Right lung (tissue), 5 donors: ENCODE results near the gene DIP2C. TPM values are rescaled to one million over a fixed set of nuclear protein-coding genes. Genes with fewer than 3 reads are reported as not detected.
"Not testable (repeated sequence)": the region's sequence is repeated elsewhere in the genome, so short reads cannot be mapped to it uniquely, and the experiment has no call there.

Experiments
- DNase-seq, 2 donors: peaks; one replicate each; pipeline ENCODE4 v3.0.0-alpha.2; 2013
- polyA plus RNA-seq, 5 donors: library from polyadenylated mRNA; unstranded; fragments of 120-200 nt; gene quantifications; one replicate each; pipeline versions ENCODE4 v1.2.1 to v1.2.3, GENCODE V29; 2013; ENCODE audit warnings: inconsistent platforms in 1 of 5, low replicate concordance in 1 of 5; ENCODE audit not compliant: insufficient read length in 5 of 5, insufficient read depth in 1 of 5

Gene DIP2C
- polyA plus RNA-seq, 5 donors: 15.8 to 20.3 (median 17.9) TPM

DNA sequence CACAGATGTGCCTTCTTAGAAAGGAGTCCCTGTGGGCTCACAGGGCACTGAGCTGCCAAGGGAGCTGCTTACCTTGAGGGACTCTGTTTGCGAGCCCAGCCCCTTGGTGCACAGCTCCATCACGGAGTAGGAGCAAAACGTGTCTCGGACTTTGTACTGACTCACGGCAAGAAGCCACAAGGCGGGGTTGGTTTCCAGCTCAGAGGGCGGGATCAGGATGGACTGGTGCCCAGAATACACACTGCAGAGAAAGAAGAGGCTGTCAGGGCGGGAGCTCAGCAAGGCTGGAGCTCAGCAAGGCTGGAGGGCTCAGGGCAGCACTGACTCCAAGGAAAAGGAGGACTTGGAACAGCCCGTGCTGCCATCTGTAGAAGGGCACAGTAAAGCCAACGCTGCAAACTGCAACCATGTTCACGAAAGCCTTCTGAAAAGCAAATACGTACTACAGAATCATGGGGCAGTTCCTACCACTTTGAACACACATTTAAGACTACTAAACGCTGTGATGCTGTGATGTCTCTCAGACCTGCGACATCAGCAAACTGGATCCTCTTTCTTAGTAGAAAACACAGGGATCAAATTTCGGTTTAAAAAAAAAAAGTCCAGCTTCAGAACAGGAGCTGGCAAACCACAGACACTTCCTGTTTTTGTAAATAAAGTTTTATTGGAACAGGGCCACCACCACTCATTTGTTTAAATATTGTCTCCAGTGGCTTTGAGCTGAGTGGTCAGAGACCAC, 359.9 kb downstream of the DIP2C start:
- DNase-seq: peak; percentile 82 to 88

DNA sequence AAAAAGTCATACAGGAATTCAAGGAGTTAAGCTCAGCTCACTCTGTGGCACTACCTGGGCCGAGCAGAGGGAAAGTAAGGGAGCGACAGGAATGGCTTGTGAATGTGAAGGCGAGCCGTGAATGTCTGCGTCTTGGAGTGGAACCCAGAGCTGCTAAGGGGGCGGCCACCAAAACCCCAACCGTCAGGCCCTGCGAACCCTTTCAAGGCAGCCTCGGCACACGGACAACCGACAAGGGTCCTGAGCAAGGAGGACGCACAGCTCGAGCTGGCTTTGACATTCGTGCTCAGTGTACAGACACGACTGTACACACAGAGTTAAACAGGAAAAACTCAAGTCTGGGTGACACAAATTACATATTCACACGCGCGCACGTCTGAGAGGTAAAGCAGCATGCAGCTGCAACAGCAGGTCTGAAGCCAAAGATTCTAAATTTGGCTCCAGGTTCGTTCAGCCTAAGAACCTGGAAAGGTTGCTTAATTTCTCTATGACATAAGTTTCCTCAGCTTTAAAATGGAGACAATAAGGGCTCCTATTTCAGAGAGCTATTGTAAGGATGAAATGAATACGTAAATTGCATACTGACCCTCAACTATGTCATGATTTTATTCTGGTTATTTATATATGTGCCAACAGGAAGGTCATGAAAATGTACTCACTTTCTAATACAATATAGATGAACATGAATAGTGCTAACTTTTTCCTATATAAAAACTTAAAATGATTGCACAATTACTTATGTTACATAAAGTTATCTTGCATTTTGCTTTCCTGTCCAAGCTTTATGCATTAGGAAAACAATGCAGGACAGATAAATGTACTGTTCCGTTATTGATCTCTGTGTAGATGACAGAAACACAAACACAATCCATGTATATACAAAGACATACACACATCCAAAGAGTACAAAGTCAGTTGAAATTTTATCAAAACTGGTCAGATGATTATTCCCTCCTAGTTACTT, 361.3 kb downstream of the DIP2C start:
- DNase-seq: no peak

DNA sequence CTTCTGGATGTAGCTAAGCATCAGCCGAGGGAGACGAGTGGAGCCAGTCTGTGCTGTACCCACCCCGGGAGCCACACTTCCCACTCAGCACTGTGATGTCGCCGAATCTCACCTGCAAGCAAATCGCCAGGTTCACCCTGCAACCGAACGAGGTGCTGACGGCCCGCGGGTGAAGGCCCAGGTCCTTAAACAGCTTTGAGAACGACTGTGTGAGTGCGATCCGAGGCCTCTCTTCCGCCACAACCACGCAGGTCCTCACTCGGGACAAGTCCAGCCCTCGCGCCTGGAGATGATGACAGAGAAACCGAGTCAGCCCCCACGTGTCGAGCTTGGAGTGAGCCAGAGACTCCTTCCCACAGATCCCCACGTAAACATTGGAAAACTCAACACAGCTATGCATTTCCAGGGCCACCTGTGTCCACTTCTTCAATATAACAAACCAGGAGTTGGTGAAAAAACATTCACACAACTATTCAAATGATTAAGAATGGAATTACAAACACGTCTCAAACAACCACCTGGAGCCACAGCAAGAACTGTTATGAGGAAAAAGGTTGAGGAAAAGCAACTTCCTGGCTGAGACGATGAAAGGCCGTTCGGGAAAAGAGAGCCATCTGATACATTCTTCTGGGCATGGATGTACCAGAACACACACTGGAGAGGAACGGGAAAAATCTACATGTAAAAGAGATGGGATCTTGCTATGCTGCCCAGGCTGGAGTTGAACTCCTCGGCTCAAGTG, 362.4 kb downstream of the DIP2C start:
- DNase-seq: no peak

DNA sequence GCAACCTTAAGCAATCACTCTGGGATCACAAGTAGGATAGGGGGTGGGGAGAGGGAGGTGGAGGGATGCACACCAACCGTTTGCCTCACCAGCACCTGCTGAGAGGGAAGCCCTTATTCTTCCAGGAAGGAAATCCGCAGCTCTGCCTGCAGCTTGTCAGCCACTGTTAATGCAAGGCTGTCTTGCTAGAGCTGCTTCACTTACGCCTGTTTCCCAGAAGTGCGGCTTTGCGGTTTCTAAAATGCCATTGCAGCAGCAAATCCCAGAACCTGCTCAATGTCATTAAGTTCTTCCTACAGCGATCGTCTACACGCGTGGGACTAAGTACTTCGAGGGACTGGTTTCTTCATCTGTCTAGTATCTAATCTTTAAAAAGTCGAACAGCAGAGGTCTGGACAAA, 363.1 kb downstream of the DIP2C start:
- DNase-seq: no peak

DNA sequence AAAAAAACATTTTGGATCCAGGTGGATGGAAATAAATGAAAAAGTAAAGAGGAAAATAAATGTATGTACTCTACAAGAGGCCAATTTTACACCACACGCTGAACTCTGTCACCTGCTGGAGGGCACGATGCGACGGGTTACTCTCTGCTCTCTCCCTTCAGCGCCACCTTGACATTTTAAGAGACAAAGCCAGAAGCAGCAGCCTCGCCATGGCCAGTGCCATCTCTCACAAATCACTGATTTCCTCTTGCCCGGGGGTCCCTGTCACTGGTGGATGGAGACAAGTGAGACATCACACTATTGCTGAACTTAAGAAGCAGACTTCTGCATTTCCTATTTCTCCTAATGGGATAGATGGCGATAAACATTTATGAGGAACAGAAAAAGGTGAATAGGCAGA, 364.2 kb downstream of the DIP2C start:
- DNase-seq: no peak

DNA sequence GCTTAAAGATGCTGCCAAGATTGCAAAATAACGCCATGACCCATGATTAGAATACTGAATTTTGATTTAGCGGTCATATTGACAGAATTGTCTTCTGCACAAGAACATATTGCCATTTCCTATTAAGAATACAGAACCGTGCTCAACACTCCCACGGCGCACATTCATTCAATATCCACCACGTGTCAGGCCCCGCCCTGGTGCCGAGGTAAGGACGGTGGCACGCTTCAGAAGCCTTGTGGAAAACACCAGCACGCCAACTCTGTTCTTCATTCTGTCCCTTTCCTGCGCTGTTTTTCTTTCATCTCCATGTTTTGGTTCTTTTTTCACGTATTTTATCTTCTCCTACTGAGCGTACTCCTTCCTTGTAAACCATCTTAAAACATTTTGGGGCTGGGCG, 364.9 kb downstream of the DIP2C start:
- no peak for DNase-seq

DNA sequence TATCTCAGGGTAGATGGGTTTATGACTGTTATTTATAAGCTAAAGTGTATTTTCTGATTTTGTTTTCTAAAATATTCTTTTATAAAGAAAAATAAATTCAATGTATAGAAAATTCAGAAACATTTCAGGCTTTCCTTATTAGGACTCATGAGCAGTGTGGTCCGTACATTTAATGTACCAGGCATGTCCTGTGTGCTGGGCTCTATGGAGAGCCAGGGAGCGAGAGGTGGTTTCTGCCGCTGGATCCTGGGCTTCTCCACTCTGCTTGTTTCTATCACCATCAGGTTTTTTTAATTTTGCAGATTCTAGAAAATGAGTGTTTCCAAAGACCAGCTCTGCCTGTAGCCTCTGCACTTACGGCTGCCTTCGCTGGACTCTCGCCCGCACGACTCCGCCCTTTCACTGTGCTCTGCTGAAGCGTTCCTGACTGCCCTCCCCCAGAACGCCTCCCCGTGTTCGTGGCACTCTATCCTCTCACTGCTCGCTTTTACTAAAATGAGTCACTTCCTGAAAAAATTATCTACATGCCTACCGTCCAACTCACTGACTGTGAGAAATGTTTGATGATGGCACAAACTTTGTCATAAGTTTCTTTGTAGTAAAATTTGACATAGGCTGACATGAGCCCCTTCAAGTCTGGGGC, 365.7 kb downstream of the DIP2C start:
- DNase-seq: peak; percentile 63 to 65

DNA sequence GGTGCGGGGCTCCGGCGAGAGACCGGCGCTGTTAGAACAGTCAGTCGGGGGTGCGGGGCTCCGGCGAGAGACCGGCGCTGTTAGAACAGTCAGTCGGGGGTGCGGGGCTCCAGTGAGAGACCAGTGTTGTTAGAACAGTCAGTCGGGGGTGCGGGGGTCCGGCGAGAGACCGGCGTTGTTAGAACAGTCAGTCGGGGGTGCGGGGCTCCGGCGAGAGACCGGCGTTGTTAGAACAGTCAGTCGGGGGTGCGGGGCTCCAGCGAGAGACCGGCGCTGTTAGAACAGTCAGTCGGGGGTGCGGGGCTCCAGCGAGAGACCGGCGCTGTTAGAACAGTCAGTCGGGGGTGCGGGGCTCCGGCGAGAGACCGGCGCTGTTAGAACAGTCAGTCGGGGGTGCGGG, 366.4 kb downstream of the DIP2C start:
- DNase-seq: not testable (repeated sequence)

DNA sequence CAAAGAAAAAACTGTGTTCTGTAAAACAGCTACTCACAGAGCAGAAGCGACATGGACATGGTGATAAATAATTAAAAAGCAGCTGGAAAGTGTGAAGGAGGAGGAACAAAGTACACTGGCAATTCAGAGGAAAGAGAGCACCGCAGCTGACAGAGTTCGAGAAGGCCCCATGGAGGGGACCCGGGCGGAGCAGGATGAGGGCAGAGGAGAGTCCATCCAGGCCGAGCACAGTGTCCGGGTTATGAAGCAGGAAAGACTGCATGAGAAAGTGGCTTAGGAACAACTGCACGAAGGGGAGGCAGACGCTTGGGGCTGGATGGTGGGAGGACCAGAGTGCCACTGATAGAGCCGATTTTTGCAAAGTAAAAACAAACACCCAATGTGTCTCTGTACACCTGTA, 368.7 kb downstream of the DIP2C start:
- DNase-seq: no peak

DNA sequence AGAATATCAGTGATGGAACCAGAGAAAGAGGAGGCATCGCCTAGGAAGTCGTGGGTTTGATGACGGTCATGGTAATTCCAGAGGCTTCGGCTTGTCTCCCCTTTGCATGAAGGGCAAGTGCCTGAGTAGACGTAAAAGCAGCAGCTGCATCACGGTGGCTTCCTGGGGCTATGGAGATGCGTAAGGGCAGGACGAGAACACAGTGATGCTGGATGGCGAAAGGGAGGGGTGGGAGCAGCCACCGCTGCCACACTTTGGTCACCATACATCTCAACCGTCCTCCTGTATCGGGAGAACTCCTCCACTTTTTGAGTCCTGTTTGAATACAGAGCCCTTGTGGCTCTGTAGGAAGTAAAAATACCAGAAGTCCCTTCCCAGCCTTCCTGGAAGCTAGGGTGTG, 371.5 kb downstream of the DIP2C start:
- DNase-seq: no peak

DNA sequence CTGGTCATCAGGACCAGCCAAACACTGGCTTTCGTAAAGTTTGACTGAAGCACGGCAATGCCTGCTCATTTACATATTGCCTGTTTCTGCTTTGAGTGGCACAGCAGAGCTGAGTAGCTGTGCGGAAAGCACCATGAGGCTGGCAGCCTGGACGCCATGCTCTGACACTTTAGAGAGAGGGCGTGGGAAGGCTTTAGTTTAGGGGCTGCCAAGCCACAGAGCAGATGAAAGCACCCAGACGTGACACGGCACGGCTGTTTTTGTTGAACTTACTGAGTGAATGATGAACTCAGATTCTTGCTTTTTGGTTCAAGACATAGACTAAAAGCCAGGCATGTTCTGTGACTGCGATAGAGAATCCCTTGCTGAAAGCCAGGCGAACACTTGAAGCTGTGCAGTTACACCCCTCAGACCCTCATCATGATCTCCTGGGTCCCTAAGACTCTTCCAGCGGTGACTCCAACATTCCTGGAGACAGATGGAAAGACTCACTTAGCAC, 372.1 kb downstream of the DIP2C start:
- peak; percentile 86 to 89 for DNase-seq

DNA sequence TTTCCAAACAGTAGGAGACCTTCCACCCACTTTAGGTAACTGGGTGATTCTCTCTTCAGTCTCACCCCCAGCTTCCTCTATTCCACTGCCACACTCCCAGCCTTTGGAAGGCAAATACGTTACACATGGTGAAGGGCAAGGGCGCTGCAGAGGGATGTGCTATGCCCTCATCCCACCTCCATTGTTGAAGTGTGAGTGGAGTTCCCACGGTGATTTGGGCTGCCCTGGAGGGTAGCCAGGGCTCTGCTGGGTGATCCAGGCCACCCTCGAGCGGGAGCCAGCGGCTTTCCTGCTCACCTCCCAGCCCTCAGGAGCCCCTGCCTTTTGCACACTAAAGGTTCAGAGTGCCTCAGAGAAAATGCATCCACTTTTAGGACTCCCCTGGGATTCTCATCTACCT, 373.1 kb downstream of the DIP2C start:
- no peak for DNase-seq

DNA sequence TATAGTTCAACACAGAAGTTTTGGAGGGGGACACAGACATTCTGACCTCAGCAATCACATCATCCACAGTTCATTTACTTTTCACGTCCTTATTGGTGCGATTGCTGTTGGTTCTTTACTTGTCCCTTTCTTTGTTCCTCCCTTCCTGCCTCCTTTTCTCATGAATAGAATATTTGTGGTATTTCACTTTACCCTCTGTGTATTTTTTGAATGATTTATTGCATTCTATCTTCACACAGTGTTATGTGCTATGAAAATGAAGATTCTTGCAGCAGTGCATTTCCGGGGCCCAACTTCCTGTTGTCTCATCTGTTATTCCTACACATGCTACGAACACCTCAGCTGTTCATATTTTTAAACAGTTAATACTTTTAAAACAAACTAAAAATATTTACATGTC, 374.6 kb downstream of the DIP2C start:
- no peak for DNase-seq

DNA sequence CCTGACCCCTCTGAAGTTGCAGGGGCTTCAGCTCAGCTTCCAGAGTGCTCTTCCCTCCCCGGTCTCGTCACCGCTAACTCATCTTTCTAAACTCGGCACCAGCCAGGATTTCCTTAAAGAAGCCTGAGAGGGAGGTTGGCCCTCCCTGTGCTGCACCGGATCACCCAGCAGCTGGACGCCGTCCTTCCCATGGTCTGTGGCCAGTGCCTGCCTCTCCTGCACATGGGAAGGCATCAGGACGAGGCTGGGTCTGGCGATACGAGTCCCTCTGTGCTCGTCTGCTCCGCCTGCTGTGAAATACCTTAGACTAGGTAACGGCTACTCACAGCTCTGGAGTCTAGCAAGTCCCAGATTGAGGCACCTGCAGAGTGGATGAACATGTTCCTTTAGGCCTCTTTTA, 375.1 kb downstream of the DIP2C start:
- DNase-seq: no peak

DNA sequence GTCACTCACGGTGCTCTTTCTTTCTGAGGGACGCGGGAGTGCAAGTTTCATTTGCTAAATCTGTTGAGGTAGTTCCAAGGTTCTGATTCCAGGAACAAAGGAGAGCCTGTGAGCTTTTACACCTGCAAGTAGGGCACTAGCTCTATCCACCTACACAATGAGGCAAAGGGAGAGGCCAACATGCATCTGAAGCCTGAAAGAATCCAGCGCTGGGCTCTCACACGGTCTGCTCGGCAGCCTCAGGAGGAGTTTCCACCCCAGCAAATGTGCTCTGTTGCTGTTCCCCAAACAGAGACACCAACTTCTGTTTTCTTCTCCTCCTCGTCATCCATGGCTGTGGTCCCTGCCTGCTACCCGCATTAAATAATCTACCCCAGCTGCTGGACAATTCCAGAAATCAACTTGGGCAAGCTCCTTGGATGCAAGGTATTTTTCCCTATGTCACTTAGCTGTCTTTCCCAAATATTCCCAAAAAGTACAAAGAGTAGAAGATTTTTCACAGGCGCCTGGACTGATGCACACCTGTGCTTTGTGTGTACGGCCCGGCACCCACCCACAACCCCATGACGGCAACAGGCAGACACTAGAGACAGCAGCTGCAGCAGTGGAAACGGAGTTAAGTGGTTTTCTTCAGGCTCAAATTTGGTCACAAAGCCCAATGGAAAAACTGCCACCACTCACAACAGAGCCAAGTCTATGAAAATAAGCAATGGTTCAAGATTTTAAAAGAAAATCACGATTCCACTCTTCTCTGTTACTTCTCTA, 377.4 kb downstream of the DIP2C start:
- DNase-seq: no peak

DNA sequence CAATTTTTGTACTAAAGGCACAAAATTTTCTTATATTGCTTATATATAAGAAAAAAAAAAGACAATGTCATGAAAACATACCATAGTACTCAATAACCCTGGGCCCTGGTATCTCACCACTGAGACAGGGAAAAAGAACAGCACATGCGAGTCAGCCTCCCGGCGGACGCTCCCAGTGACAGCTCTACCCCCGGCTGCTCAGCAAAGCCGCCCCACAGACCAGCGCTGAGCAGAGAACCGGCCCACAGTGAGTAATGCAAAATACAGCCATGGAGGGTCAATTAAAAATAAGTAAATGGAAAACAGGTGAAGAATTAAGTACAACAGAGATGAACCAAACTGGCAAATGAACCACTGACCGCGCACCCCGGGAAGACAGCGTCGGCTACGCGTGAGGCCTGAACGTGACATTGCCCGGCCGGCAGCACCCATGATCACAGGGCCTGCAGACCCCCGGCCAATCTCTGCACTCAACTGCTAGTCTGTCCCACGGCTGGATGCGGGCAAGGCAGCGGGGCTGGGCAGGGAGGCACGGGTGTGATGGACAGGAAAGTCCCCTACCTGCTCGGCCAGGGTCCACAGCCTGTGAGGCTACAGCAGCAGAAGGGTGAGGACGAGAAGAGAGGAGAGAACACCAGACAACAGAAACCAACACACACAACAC, 378.4 kb downstream of the DIP2C start:
- no peak for DNase-seq

DNA sequence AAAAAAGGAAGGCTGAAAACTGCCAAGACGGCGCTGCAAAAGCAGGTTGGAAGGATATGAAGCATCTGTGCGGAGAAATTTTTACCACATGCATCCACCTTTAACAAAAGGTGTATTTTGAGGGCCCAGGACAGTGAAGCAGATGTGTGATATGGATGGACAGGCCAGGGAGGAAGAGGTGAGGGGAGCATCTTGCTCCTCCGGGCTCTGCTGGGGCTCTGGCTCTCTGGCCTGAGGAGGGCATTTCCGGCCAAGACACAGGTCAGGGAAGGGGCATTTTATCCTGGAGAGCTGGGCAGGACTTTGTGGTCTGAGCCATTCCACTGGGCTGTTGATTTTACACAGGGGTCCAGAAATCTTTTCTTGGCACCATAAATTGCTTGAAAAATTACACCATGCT, 379.1 kb downstream of the DIP2C start:
- DNase-seq: no peak

DNA sequence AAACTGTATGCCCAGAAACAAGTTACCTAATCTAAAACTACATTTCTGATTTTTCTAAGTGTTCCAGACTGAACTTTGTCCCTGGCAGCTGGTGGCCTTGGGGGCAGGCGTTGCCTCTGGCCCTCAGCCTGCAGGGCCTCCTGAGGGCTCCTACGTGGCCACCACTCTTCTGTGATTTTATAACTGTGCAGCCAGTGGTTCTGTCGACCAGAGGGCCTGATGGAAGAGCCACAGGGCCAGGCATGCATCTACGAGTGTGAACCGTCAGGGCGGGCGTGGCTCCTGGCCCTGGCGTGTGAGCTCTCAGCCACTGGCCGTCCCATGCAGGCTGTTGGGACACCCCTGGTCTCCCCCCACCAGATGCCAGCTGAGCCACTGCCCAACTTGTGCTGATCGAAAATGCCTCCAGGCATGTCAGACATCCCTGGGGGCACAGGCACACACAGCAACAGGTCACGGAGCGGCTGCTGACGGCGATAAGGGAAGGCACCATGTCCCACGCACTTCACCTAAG, 380.8 kb downstream of the DIP2C start:
- DNase-seq: no peak

DNA sequence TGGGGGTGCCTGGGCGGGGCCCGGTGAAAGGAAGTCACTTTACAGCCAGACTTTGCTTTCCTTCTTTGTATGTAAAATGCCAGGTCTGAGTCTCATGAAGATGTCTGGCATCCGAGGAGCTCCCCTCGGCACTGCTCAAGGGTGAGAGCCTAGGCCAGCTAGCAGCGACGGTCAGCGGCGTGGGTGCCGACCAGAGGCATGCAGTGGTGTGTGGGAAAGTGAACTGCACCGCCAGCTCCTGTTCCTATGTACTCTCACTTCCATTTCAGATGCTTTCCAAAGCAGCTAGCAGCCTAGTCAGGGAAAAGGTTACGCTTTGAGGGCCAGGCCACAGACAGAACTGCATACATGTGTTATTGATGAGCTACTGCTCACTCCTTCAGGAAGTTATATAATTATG, 381.4 kb downstream of the DIP2C start:
- no peak for DNase-seq

DNA sequence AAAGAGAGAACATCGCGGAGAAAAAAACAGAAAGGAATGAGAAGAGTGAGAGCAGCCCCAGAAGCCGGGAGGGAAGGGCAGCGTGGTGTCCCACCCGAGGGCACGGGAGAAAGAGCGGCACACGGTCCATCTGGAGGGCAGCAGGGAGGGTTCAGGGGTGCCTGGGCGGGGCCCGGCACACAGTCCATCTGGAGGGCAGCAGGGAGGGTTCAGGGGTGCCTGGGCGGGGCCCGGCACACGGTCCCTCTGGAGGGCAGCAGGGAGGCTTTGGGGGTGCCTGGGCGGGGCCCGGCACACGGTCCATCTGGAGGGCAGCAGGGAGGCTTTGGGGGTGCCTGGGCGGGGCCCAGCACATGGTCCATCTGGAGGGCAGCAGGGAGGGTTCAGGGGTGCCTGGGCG, 381.8 kb downstream of the DIP2C start:
- DNase-seq: no peak
